GM19468 (cell line): ENCODE data around the gene PDGFB.

Experiments used
- ATAC-seq: cut with Tn5 transposase; IDR thresholded peaks from one replicate; pipeline ENCODE4 v1.9.1; 2021; ENCODE audit warnings: mild to moderate bottlenecking, moderate library complexity, moderate number of reproducible peaks; ENCODE audit not compliant: unreplicated experiment; ENCODE audit errors: extremely low read depth

PDGFB gene

GRCh38 chr22:39278040-39278439 lies 33.3 kb upstream of the PDGFB start:
- ATAC-seq, result no peak

- ATAC-seq, result no peak
These were observed 32.4 kb upstream of the PDGFB start for GRCh38 chr22:39277142-39277607.

- ATAC-seq, result no peak
These were observed 31.8 kb upstream of the PDGFB start for GRCh38 chr22:39276440-39277141.

GRCh38 chr22:39275814-39276439 lies 31.1 kb upstream of the PDGFB start:
- ATAC-seq, result no peak

- no peak for ATAC-seq
These were observed 29.4 kb upstream of the PDGFB start for GRCh38 chr22:39273950-39274887.

- no peak for ATAC-seq
These were observed 26.0 kb upstream of the PDGFB start for GRCh38 chr22:39270792-39271191.

GRCh38 chr22:39270280-39270679 lies 25.5 kb upstream of the PDGFB start:
- ATAC-seq, result no peak

- ATAC-seq, result no peak
These were observed 24.5 kb upstream of the PDGFB start for GRCh38 chr22:39269095-39269790.

- ATAC-seq, result no peak
These were observed 23.9 kb upstream of the PDGFB start for GRCh38 chr22:39268645-39269044.

GRCh38 chr22:39267974-39268373 lies 23.2 kb upstream of the PDGFB start:
- ATAC-seq, result no peak

- ATAC-seq, result peak; percentile 70
These were observed 21.7 kb upstream of the PDGFB start for GRCh38 chr22:39266398-39267030.

GRCh38 chr22:39265143-39265886 lies 20.5 kb upstream of the PDGFB start:
- no peak for ATAC-seq

- no peak for ATAC-seq
These were observed 19.7 kb upstream of the PDGFB start for GRCh38 chr22:39264349-39265038.

GRCh38 chr22:39263626-39264348 lies 19.0 kb upstream of the PDGFB start:
- no peak for ATAC-seq

- ATAC-seq, result no peak
These were observed 14.9 kb upstream of the PDGFB start for GRCh38 chr22:39259666-39260065.

- ATAC-seq, result no peak
These were observed 13.2 kb upstream of the PDGFB start for GRCh38 chr22:39257901-39258475.

- ATAC-seq, result no peak
These were observed 12.2 kb upstream of the PDGFB start for GRCh38 chr22:39256979-39257378.

GRCh38 chr22:39256186-39256552 lies 11.4 kb upstream of the PDGFB start:
- no peak for ATAC-seq
